OCI-LY7 (cell line): ENCODE results near the gene TRMO. TPM values are rescaled to one million over a fixed set of nuclear protein-coding genes. Genes with fewer than 3 reads are reported as not detected.
A peak's percentile ranks its signal among the peaks of the same experiment; 100 is the strongest.

ENCODE experiments used
- BruUV-seq: library from RNA; stranded (reverse); fragments of 400-500 nt; replicated peaks from 2 replicates; lab custom pipeline; 2021; lab: Mats Ljungman, UMichigan
- CTCF ChIA-PET: fragments of 300-600 bp; sonication (Branson Sonifier 250); formaldehyde crosslinking; loops from one replicate; lab custom pipeline; 2022; ENCODE audit warnings: antibody characterized with exemption; ENCODE audit not compliant: unreplicated experiment; lab: Charles Lee
- POLR2A ChIA-PET: fragments of 300-600 bp; sonication (Branson Sonifier 250); formaldehyde crosslinking; loops from one replicate; lab custom pipeline; 2022; ENCODE audit warnings: antibody characterized with exemption; lab: Charles Lee
- DNase-seq: peaks from one replicate; pipeline ENCODE4 v3.0.0-alpha.2; 2015; ENCODE audit warnings: low spot score
- H2AFZ ChIP-seq: fragments of 200-600 bp; sonication (generic), shearing (Covaris generic); 2 replicates; pipeline ENCODE4 v1.6.1; 2014; ENCODE audit warnings: mild to moderate bottlenecking, antibody characterized with exemption, low read length, moderate library complexity
- H3K27ac ChIP-seq: fragments of 200-600 bp; sonication (generic); 2 replicates; pipeline ENCODE4 v1.5.1; 2014; ENCODE audit warnings: mixed run types, low read depth, mild to moderate bottlenecking, moderate library complexity, low read length, inconsistent platforms; ENCODE audit not compliant: poor library complexity, severe bottlenecking
- H3K36me3 ChIP-seq: fragments of 200-600 bp; sonication (generic); 2 replicates; pipeline ENCODE4 v1.6.1; 2014; ENCODE audit warnings: mild to moderate bottlenecking, antibody characterized with exemption, low read length, moderate library complexity, mixed read lengths; ENCODE audit not compliant: insufficient read depth
- H3K4me1 ChIP-seq: fragments of 200-600 bp; sonication (generic); 2 replicates; pipeline ENCODE4 v1.5.1; 2014; ENCODE audit warnings: mild to moderate bottlenecking, low read length; ENCODE audit not compliant: insufficient read depth, poor library complexity, severe bottlenecking
- H3K4me2 ChIP-seq: fragments of 200-600 bp; sonication (generic); 2 replicates; pipeline ENCODE4 v1.6.1; 2014; ENCODE audit warnings: mild to moderate bottlenecking, low read length
- H3K4me3 ChIP-seq: fragments of 200-600 bp; sonication (generic); 2 replicates; pipeline ENCODE4 v1.5.1; 2014; ENCODE audit warnings: mild to moderate bottlenecking, low read depth, low read length; ENCODE audit not compliant: poor library complexity, severe bottlenecking
- H3K79me2 ChIP-seq: fragments of 200-600 bp; sonication (generic); 2 replicates; pipeline ENCODE4 v1.6.1; 2016; ENCODE audit warnings: low read depth, mild to moderate bottlenecking, low read length, moderate library complexity, mixed read lengths; ENCODE audit not compliant: insufficient read depth
- H3K9me2 ChIP-seq: fragments of 200-600 bp; sonication (generic); 2 replicates; pipeline ENCODE4 v1.6.1; 2016; ENCODE audit warnings: mild to moderate bottlenecking, low read length, mixed read lengths; ENCODE audit not compliant: insufficient read depth
- H3K9me3 ChIP-seq: fragments of 200-600 bp; sonication (generic); 2 replicates; pipeline ENCODE4 v1.6.1; 2014; ENCODE audit warnings: mild to moderate bottlenecking, mixed run types, low read length, mixed read lengths
- H4K20me1 ChIP-seq: fragments of 200-600 bp; sonication (generic); 2 replicates; pipeline ENCODE4 v1.6.1; 2014; ENCODE audit warnings: mild to moderate bottlenecking, antibody characterized with exemption, low read length, moderate library complexity, mixed read lengths; ENCODE audit not compliant: insufficient read depth
- EZH2phosphoT487 ChIP-seq: fragments of 200-600 bp; sonication (generic); IDR thresholded peaks from 2 replicates; pipeline ENCODE4 v1.6.1; 2018; ENCODE audit warnings: low read depth, borderline replicate concordance, mild to moderate bottlenecking, mixed run types, antibody characterized with exemption, low read length, moderate library complexity, mixed read lengths
- intact Hi-C: fragments of 100-400 bp; cut with micrococcal nuclease; formaldehyde crosslinking; loops from one replicate; pipeline ENCODE4 v1.10.0; 2022; ENCODE audit not compliant: unreplicated experiment
- total RNA-seq, 2 experiments: library from RNA; depleted of rRNA in 1 of 2; stranded (reverse); fragments of >200 nt in 1 of 2; shearing (Covaris generic) in 1 of 2; gene quantifications; 2 replicates each; pipeline ENCODE4 v1.2.3, GENCODE V29; 2014 to 2022
- TF ChIP-seq, protein P1 (sequence below): fragments of 200-600 bp; sonication (generic); conservative IDR thresholded peaks from 2 replicates; pipeline ENCODE4 v1.5.1; 2014; ENCODE audit warnings: mild to moderate bottlenecking, antibody characterized with exemption, low read length, moderate library complexity, mixed read lengths

TRMO gene
- total RNA-seq, 2 experiments from 2014 or later = 10.9 to 17.6 TPM

DNA sequence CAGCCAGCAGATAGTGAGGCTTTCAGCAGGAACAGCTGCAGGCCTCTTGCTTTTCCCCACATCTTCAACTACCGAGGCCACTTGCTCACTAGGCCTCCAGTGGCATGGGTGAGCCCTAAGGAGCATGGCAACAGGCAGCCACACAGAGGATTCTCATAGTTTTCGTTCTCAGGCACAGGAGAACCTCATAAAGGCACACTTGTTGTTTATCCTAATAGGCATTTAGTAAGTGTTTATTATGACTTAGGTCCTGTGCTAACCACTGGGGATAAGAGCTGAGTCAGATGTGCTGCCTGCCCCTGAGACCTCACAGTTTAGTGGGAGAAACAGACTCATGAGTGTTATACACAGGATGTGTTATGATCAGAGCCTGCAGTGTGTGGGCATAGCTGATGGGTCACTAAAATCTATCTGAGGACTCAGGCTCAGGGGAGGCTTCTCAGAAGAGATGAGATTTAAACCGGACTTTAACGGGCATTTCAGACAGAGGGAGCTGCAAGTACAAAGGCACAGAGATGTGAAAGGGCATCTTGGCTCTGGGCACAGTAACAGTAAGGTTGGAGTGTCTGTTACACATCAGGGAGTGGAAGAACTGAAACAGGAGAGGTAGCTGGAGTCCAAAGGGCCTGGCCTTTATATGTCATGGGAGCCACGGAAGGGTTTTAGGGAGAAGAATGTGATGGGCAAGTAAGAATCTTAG lies 36.7 kb upstream of the TRMO start:
- no peak overlapping the region for H3K4me3 ChIP-seq
- no peaks in the 10 kb centered on the region for H4K20me1 ChIP-seq
- no peak for TF ChIP-seq EZH2phosphoT487
- TF ChIP-seq, protein P1, sequence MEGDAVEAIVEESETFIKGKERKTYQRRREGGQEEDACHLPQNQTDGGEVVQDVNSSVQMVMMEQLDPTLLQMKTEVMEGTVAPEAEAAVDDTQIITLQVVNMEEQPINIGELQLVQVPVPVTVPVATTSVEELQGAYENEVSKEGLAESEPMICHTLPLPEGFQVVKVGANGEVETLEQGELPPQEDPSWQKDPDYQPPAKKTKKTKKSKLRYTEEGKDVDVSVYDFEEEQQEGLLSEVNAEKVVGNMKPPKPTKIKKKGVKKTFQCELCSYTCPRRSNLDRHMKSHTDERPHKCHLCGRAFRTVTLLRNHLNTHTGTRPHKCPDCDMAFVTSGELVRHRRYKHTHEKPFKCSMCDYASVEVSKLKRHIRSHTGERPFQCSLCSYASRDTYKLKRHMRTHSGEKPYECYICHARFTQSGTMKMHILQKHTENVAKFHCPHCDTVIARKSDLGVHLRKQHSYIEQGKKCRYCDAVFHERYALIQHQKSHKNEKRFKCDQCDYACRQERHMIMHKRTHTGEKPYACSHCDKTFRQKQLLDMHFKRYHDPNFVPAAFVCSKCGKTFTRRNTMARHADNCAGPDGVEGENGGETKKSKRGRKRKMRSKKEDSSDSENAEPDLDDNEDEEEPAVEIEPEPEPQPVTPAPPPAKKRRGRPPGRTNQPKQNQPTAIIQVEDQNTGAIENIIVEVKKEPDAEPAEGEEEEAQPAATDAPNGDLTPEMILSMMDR = no peak
- no peaks in the 10 kb centered on the region for H3K9me2 ChIP-seq
- H3K9me3 ChIP-seq = no peaks in the 10 kb centered on the region
- no TSS peak for BruUV-seq
- no peaks in the 10 kb centered on the region for H3K36me3 ChIP-seq
- intact Hi-C loops = no loop called here
- DNase-seq = no peak
- H3K4me2 ChIP-seq = no peak overlapping the region
- H3K79me2 ChIP-seq = no peaks in the 10 kb centered on the region
- CTCF ChIA-PET = interaction anchor here (0.5 to 1.3 kb wide), 4 partner anchors 21 to 85 kb away, joined by 3 to 5 read pairs (median 4); no protein-coding TSS in a partner anchor
- POLR2A ChIA-PET = interaction anchor here (1.3 to 2.2 kb wide), 4 partner anchors 13 to 23 kb away, joined by 3 to 7 read pairs (median 5); no protein-coding TSS in a partner anchor
- no peak overlapping the region for H3K27ac ChIP-seq
- H2AFZ ChIP-seq = peak overlapping the region; percentile 57
- H3K4me1 ChIP-seq = peaks cover 14% of the 10 kb centered on the region

DNA sequence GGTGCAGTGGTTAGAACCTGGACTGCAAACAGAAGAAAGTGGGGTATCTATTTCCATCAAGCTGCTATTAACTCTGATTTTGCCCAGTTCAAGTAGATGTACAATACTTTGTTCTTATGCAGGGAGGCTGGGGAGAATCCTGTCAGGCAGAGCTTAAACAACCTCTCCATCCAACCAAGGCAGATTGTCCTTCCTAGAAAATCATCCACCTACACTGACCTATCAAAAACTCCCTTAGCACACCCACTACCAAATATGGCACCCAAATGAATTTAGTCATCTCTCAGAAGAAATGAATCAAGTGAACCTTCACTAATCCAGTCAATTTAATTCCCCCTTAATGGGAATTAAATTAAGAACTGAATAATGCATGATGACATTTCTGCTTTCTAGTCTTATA lies 34.0 kb upstream of the TRMO start:
- Histone ChIP-seq H3K9me3 (peaks cover 5% of the 10 kb centered on the region; the same call in 1 of the 2 replicates), H3K4me1 (peaks cover 16% of the 10 kb centered on the region), H3K4me2 (no peak overlapping the region), H4K20me1 (no peaks in the 10 kb centered on the region), H3K27ac (no peak overlapping the region), H3K36me3 (no peaks in the 10 kb centered on the region; the same call in 1 of the 2 replicates), H2AFZ (no peak overlapping the region), H3K4me3 (no peak overlapping the region), H3K79me2 (no peaks in the 10 kb centered on the region), H3K9me2 (no peaks in the 10 kb centered on the region)
- no TSS peak for BruUV-seq
- ChIA-PET POLR2A (interaction anchor here (0.5 to 1.3 kb wide), 4 partner anchors 22 to 69 kb away, joined by 3 to 5 read pairs (median 4); no protein-coding TSS in a partner anchor), CTCF (interaction anchor here (0.7 to 0.8 kb wide), 2 partner anchors 32 to 79 kb away, joined by 3 to 4 read pairs; no protein-coding TSS in a partner anchor)
- TF ChIP-seq, protein P1 = no peak
- TF ChIP-seq EZH2phosphoT487 = no peak
- intact Hi-C loops = no loop called here
- DNase-seq = no peak
